ENCODE results near the gene LRRC10B.

DNA sequence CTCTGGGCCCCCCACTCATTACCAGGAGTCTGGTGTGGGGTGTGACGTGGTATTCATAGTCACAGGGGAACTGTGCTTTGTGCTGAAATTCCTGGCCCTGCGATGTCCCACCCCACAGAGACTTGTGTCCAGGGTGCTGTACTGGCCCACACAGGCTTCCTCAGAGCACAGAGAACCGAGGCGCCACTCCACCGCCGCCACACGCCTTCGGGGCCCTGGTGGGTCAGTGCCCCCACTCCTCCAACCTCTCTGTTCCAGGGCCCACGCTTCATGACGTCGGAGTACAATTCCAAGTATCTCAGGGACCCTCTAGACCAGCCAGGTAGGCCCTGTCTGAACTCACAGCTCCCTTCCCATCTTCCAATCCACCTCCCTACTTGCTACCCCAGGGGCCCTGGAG, 23.5 kb upstream of the LRRC10B start:
- TF ChIP-seq SUZ12 (IDR thresholded peaks at IDR 0.05; ENCODE audit: extremely low read depth, insufficient read depth, insufficient read length) (no peak), YY1 (IDR thresholded peaks at IDR 0.05; ENCODE audit: insufficient read depth, insufficient read length) (no peak)
